AG04450 (cell line): ENCODE results near the gene MAGI2. TPM values are rescaled to one million over a fixed set of nuclear protein-coding genes. Genes with fewer than 3 reads are reported as not detected.

Source experiments
- CTCF ChIA-PET: fragments of 300-600, 350-600 bp; formaldehyde crosslinking; extraction: SDS; loops from one replicate; lab custom pipeline; 2022; ENCODE audit warnings: antibody characterized with exemption, inconsistent platforms; lab: Charles Lee
- POLR2A ChIA-PET: fragments of 350-600 bp; formaldehyde crosslinking; extraction: SDS; loops from one replicate; lab custom pipeline; 2021; ENCODE audit warnings: antibody characterized with exemption, inconsistent platforms; lab: Yijun Ruan, JAX
- DNase-seq: peaks from one replicate; pipeline ENCODE4 v3.0.0-alpha.2; 2011; ENCODE audit warnings: low read depth, low spot score
- H3K27ac ChIP-seq: one replicate; pipeline ENCODE4 v1.5.1; 2012; ENCODE audit warnings: low read depth, low read length, control low read depth
- H3K27me3 ChIP-seq: one replicate; pipeline ENCODE4 v1.6.0; 2012; ENCODE audit warnings: low read length; ENCODE audit not compliant: control insufficient read depth, insufficient read depth
- H3K4me3 ChIP-seq: 2 replicates; pipeline ENCODE4 v1.5.1; 2011; ENCODE audit warnings: mild to moderate bottlenecking, low read depth, low read length, control low read depth
- H3K9me3 ChIP-seq: 2 replicates; pipeline ENCODE4 v1.5.1; 2012; ENCODE audit warnings: low read length; ENCODE audit not compliant: control insufficient read depth, insufficient read depth
- CTCF ChIP-seq: IDR thresholded peaks from 2 replicates; pipeline ENCODE4 v1.5.1; 2011; ENCODE audit warnings: low read depth, low read length, control low read depth, inconsistent platforms
- polyA plus RNA-seq: library from polyadenylated mRNA; depleted of rRNA; stranded (reverse); fragments of >200 nt; gene quantifications from 2 replicates; pipeline ENCODE4 v1.2.3, GENCODE V29; 2011

MAGI2 gene
- polyA plus RNA-seq, 1 experiment = 2.3 TPM

- Histone ChIP-seq H3K27me3 (no peaks in the 10 kb centered on the region), H3K9me3 (no peaks in the 10 kb centered on the region), H3K27ac (no peak overlapping the region), H3K4me3 (no peak overlapping the region)
- ChIA-PET CTCF (no interaction called here), POLR2A (no interaction called here)
- TF ChIP-seq CTCF = no peak
- DNase-seq = no peak
These were observed 885.6 kb downstream of the MAGI2 start for GRCh38 chr7:78567836-78568235.

- H3K9me3 ChIP-seq = no peaks in the 10 kb centered on the region
- POLR2A ChIA-PET = no interaction called here
- H3K27ac ChIP-seq = no peak overlapping the region
- no peak overlapping the region for H3K4me3 ChIP-seq
- TF ChIP-seq CTCF = no peak
- DNase-seq = no peak
- CTCF ChIA-PET = no interaction called here
- H3K27me3 ChIP-seq = no peaks in the 10 kb centered on the region
These were observed 887.7 kb downstream of the MAGI2 start for GRCh38 chr7:78565784-78566183.

GRCh38 chr7:78563191-78563590 is 890.3 kb downstream of the MAGI2 start:
- Histone ChIP-seq H3K27ac (no peak overlapping the region), H3K27me3 (no peaks in the 10 kb centered on the region), H3K4me3 (no peak overlapping the region), H3K9me3 (no peaks in the 10 kb centered on the region)
- CTCF ChIA-PET = no interaction called here
- no peak for TF ChIP-seq CTCF
- POLR2A ChIA-PET = no interaction called here
- no peak for DNase-seq

GRCh38 chr7:78562191-78562590 is 891.3 kb downstream of the MAGI2 start:
- DNase-seq = no peak
- Histone ChIP-seq H3K9me3 (no peaks in the 10 kb centered on the region), H3K4me3 (no peak overlapping the region), H3K27ac (no peak overlapping the region), H3K27me3 (no peaks in the 10 kb centered on the region)
- ChIA-PET CTCF (no interaction called here), POLR2A (interaction anchor here (0.6 kb wide), 1 partner anchor 22 kb away, joined by 6 read pairs; no protein-coding TSS in a partner anchor)
- no peak for TF ChIP-seq CTCF

GRCh38 chr7:78558566-78558965 is 894.9 kb downstream of the MAGI2 start:
- H3K4me3 ChIP-seq = no peak overlapping the region
- H3K9me3 ChIP-seq = no peaks in the 10 kb centered on the region
- CTCF ChIA-PET = interaction anchor here (0.7 kb wide), 1 partner anchor 1989 kb away, joined by 5 read pairs; no protein-coding TSS in a partner anchor
- POLR2A ChIA-PET = no interaction called here
- TF ChIP-seq CTCF = no peak
- no peak for DNase-seq
- no peak overlapping the region for H3K27ac ChIP-seq
- no peaks in the 10 kb centered on the region for H3K27me3 ChIP-seq
